CD4-positive, alpha-beta T cell treated with Interleukin-1 beta for 1 hour (primary cell): Measurements from ENCODE around the gene CFAP20DC.
"Not testable (repeated sequence)": the region's sequence is repeated elsewhere in the genome, so short reads cannot be mapped to it uniquely, and the experiment has no call there.

Experiments
- DNase-seq, 2 donors: peaks; one replicate each; pipeline ENCODE4 v3.0.0-alpha.2; 2020 to 2022

Gene CFAP20DC

DNA sequence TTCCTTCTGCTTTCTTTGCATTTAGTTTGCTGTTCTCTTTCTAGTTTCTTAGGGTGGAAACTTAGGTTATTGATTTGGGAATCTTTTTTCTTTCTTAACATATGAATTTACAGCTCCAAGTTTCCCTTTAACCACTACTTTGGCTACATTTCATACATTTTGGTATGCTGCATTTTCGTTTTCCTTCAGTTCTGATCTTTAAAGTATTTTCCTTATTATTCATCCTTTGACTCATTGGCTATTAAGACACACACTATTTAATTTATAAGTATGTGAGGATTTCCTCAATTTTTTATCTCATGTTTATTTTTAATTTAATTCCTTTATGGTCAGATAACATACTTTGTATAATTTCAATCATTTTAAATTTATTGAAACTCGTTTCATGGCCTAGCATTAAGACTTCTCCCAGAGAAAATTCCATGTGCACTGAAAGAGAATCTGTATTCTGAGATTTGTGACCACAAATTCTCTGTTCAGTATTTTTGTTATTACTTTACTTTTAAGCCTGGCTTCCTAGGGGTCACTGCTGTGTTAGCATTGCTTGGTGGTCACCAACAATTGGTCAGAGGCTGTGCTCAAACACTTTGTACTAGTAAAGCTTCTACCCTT, 87.7 kb downstream of the CFAP20DC start:
- DNase-seq = no peak

DNA sequence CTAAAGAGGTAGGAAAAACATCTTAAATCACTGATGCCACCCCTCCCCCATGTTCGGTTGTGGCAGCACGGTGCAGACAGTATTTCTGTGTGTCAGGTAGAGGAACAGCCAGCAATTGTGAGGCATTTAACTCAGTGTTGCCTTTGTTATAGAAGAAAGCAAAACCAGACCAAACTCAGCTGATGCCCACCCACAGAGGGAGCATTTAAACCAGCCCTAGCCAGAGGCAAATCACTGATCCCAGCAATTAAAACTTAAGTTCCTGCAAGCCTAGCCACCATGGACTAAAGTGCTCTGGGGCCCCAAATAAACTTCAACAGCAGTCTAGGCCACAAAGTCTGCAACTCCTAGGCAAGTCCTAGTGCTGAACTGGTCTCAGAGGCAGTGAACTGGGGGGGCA, 94.5 kb downstream of the CFAP20DC start:
- DNase-seq = no peak

DNA sequence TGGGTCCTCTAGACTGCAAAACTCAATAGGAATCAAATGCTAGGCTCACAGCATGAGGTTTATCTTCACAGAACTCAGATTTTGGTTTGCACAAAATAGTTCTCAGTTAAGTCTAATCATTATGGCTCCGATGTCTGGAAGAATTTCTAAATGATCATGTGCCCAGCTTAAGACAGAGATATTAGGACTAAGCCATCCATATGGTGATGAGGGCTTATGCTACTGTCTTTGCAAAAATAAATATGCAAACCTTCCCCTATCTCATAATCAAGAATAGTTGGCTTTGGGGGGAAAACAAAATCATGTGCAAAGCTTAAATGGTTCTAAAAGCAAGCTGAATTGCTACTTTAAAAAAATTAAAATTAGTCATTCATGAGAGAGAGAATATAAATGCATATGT, 96.5 kb downstream of the CFAP20DC start:
- no peak for DNase-seq

DNA sequence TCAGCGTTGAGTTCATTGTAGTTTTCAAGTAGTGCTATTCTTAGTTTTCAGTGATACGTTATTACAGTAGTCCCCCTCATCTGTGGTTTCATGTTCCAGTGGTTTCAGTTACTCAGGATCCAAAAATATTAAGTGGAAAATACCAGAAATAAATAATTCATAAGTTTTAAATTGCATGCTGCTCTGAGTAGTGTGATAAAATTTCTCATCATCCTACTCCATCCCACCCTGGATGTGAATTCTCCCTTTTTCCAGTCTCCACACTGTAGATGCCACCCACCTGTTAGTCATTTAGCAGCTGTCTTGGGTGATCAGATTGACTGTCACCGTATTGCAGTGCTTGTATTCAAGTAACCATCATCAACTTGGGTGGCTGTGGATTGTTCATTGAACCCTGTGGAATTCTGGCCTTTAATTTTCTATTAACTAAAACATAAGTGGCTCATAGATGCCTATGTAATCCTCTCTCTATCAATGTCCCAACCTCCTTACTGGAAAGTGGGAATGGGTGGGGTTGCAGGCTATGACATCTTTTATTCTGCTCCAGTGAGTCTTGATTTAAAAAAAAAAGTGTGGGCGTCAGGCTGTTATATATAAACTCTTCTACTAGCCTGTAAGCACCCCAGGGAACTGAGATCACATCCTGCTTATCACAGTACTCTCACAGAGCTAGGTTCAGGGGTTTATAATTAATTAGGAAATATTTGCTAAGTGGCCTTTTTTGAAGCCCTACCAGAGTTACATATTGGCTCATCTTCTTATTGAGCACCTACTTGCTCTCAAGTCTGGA, 97.5 kb downstream of the CFAP20DC start:
- DNase-seq = no peak

DNA sequence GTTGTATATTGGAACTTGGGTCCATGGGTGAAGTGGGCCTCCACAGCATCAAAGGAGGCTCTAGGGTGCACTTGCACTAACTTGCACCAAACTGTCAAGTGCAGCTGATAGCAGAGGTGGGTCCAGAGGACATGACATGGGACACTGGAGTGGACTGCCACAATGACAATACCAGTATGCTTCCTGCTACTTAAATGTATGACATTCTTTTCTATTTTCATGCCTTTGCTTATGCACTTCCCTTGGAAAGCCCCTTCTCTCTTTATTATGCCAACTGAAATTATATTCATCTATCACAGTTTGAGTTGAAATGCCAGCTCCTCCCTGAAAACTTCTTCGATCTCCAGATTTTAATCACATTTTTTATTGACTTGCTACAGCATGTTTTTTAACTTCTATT, 101.8 kb downstream of the CFAP20DC start:
- DNase-seq = no peak

DNA sequence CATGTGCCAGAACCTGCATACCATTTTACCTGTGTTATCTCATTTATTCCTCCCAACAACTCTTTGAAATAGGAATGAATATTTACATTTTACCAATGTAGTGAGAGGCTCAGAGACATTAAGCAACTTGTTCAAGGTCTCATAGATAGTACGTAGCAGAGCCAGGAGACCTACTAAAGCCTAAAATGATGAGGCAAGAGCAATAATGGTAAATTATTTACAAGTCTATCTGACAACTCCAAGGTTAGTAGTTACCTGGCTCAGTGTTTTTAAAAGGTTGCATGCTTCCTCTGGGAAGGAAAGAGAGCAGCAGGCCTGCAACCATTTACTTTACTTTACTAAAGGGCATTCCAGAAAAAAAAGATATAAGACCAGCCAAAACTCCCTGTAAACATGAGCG, 103.0 kb downstream of the CFAP20DC start:
- DNase-seq = no peak

DNA sequence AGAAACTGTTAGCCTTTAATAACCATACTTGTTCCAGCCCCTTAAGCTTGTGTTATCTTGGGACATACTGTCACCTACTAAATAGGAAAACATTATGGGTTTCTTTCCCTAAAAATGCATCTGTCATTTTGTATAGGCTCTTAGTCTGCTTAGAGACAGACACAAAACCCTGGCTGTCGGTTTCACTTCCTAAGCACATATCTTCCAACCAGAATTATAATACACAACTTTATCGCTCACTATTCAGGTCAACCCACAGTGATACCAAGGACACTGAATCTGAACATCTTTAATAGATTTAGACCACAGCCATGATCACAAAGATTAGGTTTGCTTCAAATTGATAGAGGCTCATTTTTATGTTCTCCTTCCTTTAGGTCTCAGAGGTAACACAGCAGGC, 111.8 kb downstream of the CFAP20DC start:
- no peak for DNase-seq

DNA sequence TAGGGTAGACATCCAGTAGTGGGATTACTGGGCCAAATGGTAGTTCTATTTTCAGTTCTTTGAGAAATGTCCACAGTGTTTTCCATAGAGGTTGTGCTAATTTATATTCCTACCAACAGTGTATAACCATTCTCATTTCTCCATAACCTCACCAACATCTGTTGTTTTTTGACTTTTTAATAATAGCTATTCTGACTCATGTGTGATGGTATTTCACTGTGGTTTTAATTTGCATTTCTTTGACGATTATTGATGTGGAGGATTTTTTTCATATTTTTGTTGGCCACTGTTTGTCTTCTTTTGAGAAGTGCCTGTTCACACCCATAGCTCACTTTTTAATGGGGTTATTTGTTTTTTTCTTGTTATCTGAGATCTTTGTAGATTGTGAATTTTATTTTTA, 125.2 kb downstream of the CFAP20DC start:
- DNase-seq = no peak

DNA sequence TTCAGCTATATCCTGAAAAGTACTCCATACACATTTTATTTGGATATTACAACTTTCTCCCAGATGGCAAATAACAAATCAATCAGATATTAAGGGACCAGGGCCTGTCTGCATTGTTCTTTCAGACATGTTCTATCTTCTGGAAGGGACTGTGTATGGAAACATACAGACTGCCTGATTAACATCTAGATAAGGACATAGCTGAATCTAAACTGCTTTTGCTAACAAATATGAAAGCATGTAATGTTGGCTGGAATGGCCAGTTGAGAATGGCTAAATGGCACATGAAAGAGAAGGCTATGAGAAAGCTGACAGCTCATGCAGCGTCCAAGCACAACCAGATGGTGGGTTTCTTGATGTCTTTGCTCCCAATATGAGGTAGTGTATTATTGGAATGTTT, 149.4 kb downstream of the CFAP20DC start:
- DNase-seq = no peak

DNA sequence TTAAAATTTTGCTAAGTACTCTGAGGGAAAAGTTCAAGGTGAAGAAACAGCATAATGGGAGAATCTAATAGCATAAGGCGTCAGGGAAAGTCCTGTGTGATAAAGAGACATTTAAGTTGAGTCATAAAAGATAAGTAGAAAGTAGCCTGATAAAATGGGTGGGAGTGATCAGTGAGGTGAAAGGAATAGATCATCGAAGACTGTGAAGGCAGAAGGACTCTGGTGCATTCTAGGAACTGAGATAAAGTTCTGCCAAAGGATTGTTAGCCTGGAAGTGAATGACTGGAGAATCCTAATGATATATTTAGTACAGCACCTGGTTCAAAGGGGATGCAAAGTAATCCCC, 149.9 kb downstream of the CFAP20DC start:
- no peak for DNase-seq

DNA sequence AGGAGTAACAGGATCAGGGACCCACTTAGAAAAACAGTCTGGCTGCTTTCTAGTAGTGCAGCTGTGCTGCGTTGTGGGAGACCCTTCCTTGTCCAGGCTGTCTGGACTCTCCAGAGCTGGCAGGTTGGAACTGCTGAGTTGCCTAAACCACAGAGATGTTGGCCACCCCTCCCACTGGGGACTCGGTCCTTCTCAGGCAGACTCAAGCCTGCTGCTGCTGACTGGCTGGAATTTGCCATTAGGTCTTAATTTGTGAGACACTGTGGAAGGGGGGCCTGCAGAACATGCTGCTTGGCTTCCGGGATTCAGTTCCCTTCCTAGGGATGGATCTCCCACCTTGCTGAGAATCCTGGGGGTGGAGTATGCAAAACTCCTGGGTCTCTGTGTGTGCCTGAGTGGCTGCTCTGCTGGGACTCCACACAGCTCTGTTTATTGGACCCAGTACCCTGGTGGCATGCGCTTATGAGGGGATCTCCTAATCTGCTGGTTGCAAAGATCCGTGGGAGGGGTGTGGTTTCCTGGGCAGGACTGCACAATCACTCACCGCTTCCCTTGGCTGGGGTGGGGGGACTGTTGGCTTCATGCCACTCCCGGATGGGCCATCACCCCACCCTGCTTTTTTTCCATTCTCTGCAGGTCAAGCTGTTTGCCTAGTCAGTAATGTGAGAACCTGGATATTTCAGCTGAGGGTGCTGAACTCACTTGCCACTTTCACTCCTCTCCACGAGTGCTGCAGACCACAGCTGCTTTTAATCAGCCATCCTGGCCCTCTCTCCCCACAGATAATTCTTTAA, 150.5 kb downstream of the CFAP20DC start:
- peak; percentile 24 to 32 for DNase-seq

DNA sequence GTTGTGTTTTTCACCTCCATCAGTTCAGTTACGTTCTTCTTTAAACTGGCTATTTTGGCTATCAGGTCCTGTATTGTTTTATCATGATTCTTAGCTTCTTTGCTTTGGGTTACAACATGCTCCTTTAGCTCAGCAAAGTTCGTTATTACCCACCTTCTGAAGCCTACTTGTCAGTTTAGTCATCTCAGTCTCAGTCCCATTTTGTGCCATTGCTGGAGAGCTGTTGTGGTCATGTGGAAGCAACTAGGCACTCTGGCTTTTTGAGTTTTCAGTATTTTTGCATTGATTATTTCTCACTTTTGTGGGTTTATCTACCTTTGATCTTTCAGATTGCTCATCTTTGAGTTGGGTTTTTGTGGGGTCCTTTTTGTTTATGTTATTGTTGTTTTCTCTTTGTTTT, 151.3 kb downstream of the CFAP20DC start:
- no peak for DNase-seq

DNA sequence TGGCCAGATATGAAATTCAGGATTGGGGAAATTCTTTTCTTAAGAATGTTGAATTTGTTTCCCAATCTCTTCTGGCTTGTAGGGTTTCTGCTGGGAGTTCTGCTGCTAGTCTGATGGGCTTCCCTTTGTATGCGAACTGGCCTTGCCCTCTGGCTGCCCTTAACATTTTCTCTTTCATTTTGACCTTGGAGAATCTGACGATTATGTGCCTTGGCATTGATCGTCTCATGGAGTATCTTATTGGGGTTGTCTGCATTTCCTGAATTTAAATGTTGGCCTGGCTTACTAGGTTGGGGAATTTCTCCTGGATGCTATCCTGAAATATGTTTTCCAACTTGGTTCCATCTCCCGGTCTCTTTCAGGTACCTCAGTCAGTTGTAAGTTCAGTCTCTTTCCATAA, 152.2 kb downstream of the CFAP20DC start:
- no peak for DNase-seq

DNA sequence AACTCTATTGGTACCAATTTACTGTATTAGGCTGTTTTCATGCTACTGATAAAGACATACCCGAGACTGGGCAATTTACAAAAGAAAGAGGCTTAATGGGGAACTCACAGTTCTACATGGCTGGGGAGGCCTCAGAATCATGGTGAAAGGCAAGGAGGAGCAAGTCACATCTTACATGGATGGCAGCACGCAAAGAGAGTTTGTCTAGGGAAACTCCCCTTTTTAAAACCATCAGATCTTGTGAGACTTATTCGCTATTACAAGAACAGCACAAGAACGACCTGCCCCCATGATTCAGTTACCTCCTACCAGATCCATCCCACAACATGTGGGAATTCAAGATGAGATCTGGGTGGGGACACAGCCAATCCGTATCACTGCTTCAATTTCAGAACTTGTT, 154.1 kb downstream of the CFAP20DC start:
- not testable (repeated sequence) for DNase-seq

DNA sequence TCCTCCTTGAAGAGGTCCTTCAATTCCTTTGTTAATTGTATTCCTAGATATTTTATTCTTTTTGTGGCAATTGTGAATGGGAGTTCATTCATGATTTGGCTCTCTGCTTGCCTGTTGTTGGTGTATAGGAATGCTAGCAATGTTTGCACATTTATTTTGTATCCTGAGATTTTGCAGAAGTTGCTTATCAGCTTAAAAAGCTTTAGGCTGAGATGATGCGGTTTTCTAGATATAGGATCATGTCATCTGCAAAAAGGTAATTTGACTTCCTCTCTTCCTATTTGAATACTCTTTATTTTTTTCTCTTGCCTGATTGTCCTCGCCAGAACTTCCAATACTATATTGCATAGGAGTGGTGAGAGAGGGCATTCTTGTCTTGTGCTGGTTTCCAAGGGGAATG, 157.3 kb downstream of the CFAP20DC start:
- not testable (repeated sequence) for DNase-seq

DNA sequence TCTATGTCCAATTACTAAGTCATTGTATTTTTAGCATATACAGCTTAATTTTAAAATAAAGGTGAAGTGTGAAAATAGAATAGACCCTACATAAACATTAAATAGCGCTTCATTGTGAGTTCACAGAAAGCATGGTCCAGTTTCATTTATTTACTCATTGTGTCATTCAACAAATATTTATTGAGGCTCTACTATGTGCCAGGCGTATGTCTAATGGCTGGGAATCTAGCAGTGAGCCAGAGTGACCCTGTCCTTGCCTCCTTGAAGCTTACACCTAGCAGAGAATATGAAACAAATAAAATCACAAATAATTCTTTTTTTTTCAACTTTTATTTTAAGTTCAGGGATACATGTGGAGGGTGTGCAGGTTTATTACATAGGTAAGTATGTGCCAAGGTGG, 161.7 kb downstream of the CFAP20DC start:
- no peak for DNase-seq

DNA sequence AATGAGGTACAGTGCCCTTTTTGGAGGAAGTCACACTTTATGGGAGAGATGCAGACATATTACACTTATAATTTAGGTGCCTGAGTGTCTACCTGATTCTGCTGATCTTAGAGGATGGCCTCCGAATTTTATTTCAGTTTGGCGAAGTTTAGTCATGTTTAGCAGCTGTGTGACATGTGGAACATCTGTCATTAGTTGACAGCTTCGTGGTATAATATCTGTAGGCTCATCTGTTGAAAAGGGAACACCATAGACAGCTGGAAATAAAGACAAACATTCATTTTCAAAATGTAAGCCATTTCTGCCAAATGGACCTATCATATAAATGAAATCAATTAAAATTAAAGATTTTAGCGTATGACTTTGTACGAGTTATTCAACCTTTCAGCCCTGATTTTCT, 165.4 kb downstream of the CFAP20DC start:
- DNase-seq = no peak

DNA sequence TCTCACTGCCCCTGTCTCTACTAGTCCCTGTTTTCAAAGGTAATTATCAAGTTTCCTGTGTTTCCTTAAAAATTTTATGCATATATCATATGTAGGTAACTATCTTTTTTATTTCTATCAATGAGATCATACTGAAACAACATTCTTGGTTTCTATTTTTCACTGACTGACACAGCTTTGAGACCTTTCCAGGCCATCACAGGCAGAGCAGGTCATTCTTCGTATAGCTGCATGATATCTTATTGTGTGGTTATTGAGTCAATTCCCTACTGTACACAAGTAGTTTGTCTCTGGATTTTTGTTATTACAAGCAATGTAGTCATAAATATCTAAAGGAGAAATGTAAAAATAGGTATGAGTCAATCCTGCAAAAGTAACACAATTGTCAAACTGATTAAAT, 169.6 kb downstream of the CFAP20DC start:
- DNase-seq = no peak

DNA sequence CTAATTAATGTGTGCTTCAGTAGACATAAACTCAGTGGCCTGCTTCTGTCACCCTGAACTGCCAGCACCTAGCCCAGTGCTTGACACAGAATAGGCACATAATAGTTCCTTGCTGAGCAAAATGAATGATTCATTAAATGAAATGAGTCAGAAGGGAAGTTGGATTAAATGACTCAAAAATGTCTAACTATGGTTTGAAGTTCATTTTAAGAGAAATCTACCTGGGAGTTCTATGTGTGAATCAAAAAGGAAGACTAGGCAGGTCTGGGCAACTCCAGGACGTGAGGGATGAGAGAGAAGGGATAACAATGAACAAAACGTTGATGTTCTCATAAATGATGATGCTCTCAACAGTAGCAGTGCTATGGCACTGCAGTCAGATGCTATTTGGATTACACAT, 175.0 kb downstream of the CFAP20DC start:
- DNase-seq = no peak

DNA sequence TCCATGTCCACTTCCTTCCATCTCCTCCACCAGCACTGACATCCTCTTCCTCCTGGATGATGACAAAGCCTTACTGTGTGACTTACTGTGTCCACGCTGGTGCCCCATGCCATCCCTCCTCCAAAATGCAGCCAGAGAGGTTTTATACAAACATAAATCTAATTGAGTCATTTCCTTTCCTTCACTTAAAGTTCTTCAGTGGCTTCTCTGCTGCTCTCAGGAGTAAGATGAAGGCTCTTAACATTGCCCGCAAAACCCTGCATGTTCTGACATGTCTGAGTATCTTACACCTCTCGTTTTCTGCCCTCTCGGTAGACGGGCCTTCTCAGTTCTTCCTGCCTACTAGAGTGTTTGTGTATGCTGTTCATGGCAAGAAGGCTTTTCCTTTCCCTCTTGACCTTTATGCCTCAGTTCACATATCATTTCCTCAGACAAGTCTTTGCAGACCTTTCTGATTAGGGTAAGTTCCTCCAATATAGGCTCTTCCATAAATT, 175.5 kb downstream of the CFAP20DC start:
- DNase-seq = no peak

DNA sequence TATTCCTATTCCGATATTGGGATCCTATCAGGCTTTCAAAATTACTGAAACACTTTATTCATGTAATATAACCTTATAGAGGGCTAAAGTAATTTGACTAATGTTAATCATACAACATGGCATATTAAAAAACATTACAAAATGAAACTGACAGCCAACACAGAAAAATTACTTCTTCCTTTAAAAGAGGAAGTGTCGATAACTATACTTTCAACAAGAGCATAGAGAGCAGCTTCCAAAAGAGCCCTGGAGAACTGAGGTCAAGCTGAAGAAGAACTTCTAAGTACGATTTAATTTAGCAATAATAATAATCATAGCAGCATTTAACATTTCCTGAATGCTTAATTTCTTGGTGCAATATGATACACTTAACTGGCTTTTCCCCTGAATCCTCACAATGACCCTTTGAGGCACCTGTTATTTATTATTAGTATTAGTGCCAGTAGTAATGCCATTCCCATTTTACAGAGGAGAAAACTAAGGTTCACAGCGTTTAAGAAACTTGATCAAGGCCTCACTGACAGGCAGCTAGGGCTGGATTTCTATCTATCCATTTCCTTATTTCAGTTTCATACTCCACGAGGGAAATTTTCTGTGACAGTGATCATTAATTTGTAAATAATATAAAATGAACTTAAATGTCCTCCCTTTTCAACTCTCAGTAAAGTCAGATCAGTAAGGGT, 181.6 kb downstream of the CFAP20DC start:
- no peak for DNase-seq

DNA sequence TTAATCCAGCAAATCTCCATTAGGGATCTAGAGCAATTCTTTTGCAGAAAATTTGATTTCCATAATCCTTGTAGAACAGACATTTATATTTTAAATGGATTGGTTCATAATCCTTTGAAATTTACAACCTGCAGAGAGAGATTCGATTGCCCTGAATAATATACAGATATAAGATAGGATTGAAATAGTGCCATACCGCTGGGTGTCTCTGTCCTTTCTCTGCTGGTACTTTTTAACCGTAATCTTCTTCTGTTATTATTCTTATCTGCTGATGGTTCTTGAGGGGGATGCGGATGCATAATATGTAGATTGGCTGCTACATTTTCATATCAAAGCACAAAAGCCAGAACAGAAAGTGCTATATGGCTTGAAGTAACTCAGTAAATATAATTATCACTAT, 182.2 kb downstream of the CFAP20DC start:
- DNase-seq = no peak

DNA sequence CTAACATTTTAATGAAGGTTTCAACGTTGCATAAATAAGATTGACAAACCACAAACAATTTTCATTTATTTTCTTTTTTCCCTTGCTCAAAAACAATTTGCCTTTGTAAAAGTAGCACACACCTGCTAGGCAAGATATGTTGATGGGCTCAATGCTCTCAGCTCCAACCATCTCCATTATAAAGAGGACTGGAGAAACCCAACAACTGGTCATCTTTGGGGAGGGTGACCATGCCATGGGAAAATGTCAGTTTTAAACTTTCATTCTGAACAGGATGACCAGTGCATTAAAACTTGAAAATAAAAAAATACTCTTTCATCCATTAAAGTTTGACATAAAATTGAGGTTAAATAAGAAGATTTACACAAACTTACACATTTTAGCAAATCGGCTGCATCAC, 183.7 kb downstream of the CFAP20DC start:
- DNase-seq = no peak
